Aorta (tissue), 5 donors: ENCODE results near the gene MIDN. TPM values are rescaled to one million over a fixed set of nuclear protein-coding genes. Genes with fewer than 3 reads are reported as not detected.

Experiments
- ATAC-seq: fragments of 200-7000 bp; cut with Tn5 transposase; one replicate; pipeline ENCODE4 v1.9.1; 2022; ENCODE audit warnings: moderate library complexity; ENCODE audit not compliant: low FRiP score
- DNase-seq, 2 donors: peaks; one replicate each; pipeline ENCODE4 v3.0.0-alpha.2; 2020
- H3K27ac ChIP-seq, 2 donors: one replicate each; pipeline ENCODE4 v1.5.1; 2013; ENCODE audit warnings: low read length in 2 of 2, mild to moderate bottlenecking in 2 of 2, moderate library complexity in 2 of 2, control low read depth in 1 of 2, inconsistent platforms in 1 of 2, low read depth in 1 of 2
- H3K27me3 ChIP-seq, 2 donors: one replicate each; pipeline ENCODE4 v1.6.1; 2013; ENCODE audit warnings: control low read depth in 1 of 2, low read length in 1 of 2, mild to moderate bottlenecking in 1 of 2, moderate library complexity in 1 of 2; ENCODE audit not compliant: insufficient read depth in 2 of 2, control insufficient read depth in 1 of 2
- H3K36me3 ChIP-seq, 2 donors: one replicate each; pipeline ENCODE4 v1.6.1; 2013; ENCODE audit warnings: control low read depth in 1 of 2, low read length in 1 of 2, mild to moderate bottlenecking in 1 of 2; ENCODE audit not compliant: insufficient read depth in 2 of 2, control insufficient read depth in 1 of 2
- H3K4me1 ChIP-seq, 2 donors: one replicate each; pipeline ENCODE4 v1.6.1; 2013; ENCODE audit warnings: low read length in 2 of 2, control low read depth in 1 of 2, mild to moderate bottlenecking in 1 of 2, moderate library complexity in 1 of 2; ENCODE audit not compliant: insufficient read depth in 2 of 2, control insufficient read depth in 1 of 2
- H3K4me3 ChIP-seq, 2 donors: one replicate each; pipeline ENCODE4 v1.5.1; 2013; ENCODE audit warnings: low read length in 2 of 2, control low read depth in 1 of 2, mild to moderate bottlenecking in 1 of 2
- H3K9me3 ChIP-seq: one replicate; pipeline ENCODE4 v1.6.1; 2013; ENCODE audit warnings: mild to moderate bottlenecking, low read length; ENCODE audit not compliant: control insufficient read depth
- WGBS, 2 donors: extraction: QIAGEN DNeasy Blood & Tissue Kit; methylation state at CpG; one replicate each; pipeline ENCODE4 v1.1.7; 2013; 5-methylcytosine and 5-hydroxymethylcytosine counted together
- intact Hi-C, 2 donors: fragments of 100-400 bp; cut with DNase I; formaldehyde crosslinking; loops; one replicate each; pipeline versions ENCODE4 v1.14.2 to v1.15.0; 2022
- polyA plus RNA-seq, 2 donors: library from polyadenylated mRNA; stranded (reverse); fragments of 200-250 nt; gene quantifications; one replicate each; pipeline ENCODE4 v1.2.3, GENCODE V29; 2013
- total RNA-seq, 2 donors: library from RNA; stranded (reverse); fragmentation: NEBNext Ultra II Directional; extraction: Animal tissue kit (Norgen Biotek cat#: 25700); gene quantifications; one replicate each; pipeline ENCODE4 v1.2.1, GENCODE V29; 2021
- donor health status: healthy with polysubstance abuse.
- donor health status: Bipolar disorder and iron deficiency.
- donor health status: DM: no; HTN: no; CAD: no.
- donor health status: DM: no; HTN: no; CAD: no.
- donor health status: DM: yes; HTN: yes; CAD: no.

Gene MIDN
- total and polyA plus RNA-seq, 4 donors, result 11.8 to 121 (median 69.7) TPM

- WGBS, 2 donors, result 77 to 79% methylated on average over 20 of the region's 20 CpGs
- H3K27ac ChIP-seq, result no peak overlapping the region
- intact Hi-C loops, result loop anchor here in 1 of 2 donors (5.0 kb wide), 1 partner anchor 118 kb away; the partner anchor contains the start of gene GAMT
Measured at GRCh38 chr19:1284293-1284978, 36.1 kb downstream of the MIDN start.

GRCh38 chr19:1284979-1285736, 36.8 kb downstream of the MIDN start:
- intact Hi-C loops, result loop anchor here in 1 of 2 donors (5.0 kb wide), 1 partner anchor 117 kb away; the partner anchor contains the start of gene GAMT
- Histone ChIP-seq H3K9me3 (no peaks in the 10 kb centered on the region), H3K27me3 (no peaks in the 10 kb centered on the region), H3K27ac (no peak overlapping the region), H3K36me3 (no peaks in the 10 kb centered on the region), H3K4me3 (no peak overlapping the region), H3K4me1 (no peaks in the 10 kb centered on the region)
- 16 to 20% methylated on average over 39 to 51 of the region's 51 CpGs for WGBS, 2 donors
- ATAC-seq (no peak), DNase-seq (no peak)

More at GRCh38 chr19:1284293-1284978, 36.1 kb downstream of the MIDN start:
- Histone ChIP-seq H3K9me3 (no peaks in the 10 kb centered on the region), H3K27me3 (no peaks in the 10 kb centered on the region), H3K4me1 (no peaks in the 10 kb centered on the region), H3K4me3 (no peak overlapping the region), H3K36me3 (no peaks in the 10 kb centered on the region)
- DNase-seq (no peak), ATAC-seq (no peak)

GRCh38 chr19:1285737-1286360, 37.5 kb downstream of the MIDN start, which contains the start of gene EFNA2:
Gene EFNA2, plus strand, starts transcription at chr19:1285873. Its CDS starts 296 bp downstream, at chr19:1286169.
- WGBS, 2 donors, result 0 to 1% methylated on average over 9 to 113 of the region's 113 CpGs
- no peaks in the 10 kb centered on the region for H3K9me3 ChIP-seq
- no peaks in the 10 kb centered on the region for H3K36me3 ChIP-seq
- no peak for ATAC-seq
- no peak within 1 kb of the TSS for H3K27ac ChIP-seq
- no peak for DNase-seq
- peak within 1 kb of the TSS in 1 of 2 donors; percentile 22 for H3K4me3 ChIP-seq
- H3K4me1 ChIP-seq, result no peaks in the 10 kb centered on the region
- intact Hi-C loops, result no loop called here
- H3K27me3 ChIP-seq, result no peaks in the 10 kb centered on the region

GRCh38 chr19:1286487-1287353, 38.3 kb downstream of the MIDN start:
- Histone ChIP-seq H3K27ac (no peak overlapping the region), H3K4me3 (no peak overlapping the region), H3K36me3 (no peaks in the 10 kb centered on the region), H3K27me3 (no peaks in the 10 kb centered on the region), H3K9me3 (no peaks in the 10 kb centered on the region), H3K4me1 (no peaks in the 10 kb centered on the region)
- intact Hi-C loops, result no loop called here
- no peak for ATAC-seq
- WGBS, 2 donors, result 16 to 26% methylated on average over 36 to 38 of the region's 38 CpGs
- no peak for DNase-seq

- Histone ChIP-seq H3K4me3 (no peak overlapping the region), H3K27ac (no peak overlapping the region), H3K36me3 (no peaks in the 10 kb centered on the region), H3K27me3 (no peaks in the 10 kb centered on the region), H3K4me1 (no peaks in the 10 kb centered on the region), H3K9me3 (no peaks in the 10 kb centered on the region)
- no peak for DNase-seq
- ATAC-seq, result no peak
- 24 to 27% methylated on average over 47 to 55 of the region's 55 CpGs for WGBS, 2 donors
- intact Hi-C loops, result no loop called here
Measured at GRCh38 chr19:1287354-1288225, 39.2 kb downstream of the MIDN start.

- no peak for DNase-seq
- Histone ChIP-seq H3K4me3 (no peak overlapping the region), H3K9me3 (no peaks in the 10 kb centered on the region), H3K27ac (no peak overlapping the region), H3K4me1 (no peaks in the 10 kb centered on the region), H3K36me3 (no peaks in the 10 kb centered on the region), H3K27me3 (no peaks in the 10 kb centered on the region)
- 90 to 93% methylated on average over 14 to 18 of the region's 18 CpGs for WGBS, 2 donors
- intact Hi-C loops, result no loop called here
- ATAC-seq, result peak; percentile 13
Measured at GRCh38 chr19:1288226-1288612, 39.8 kb downstream of the MIDN start.

GRCh38 chr19:1288833-1289685, 40.7 kb downstream of the MIDN start:
- Histone ChIP-seq H3K4me1 (no peaks in the 10 kb centered on the region), H3K4me3 (no peak overlapping the region), H3K27ac (no peak overlapping the region), H3K27me3 (no peaks in the 10 kb centered on the region), H3K36me3 (no peaks in the 10 kb centered on the region), H3K9me3 (no peaks in the 10 kb centered on the region)
- WGBS, 2 donors, result 83 to 87% methylated on average over 37 to 41 of the region's 41 CpGs
- intact Hi-C loops, result no loop called here
- peak; percentile 6 for ATAC-seq
- DNase-seq, result no peak
